Right renal cortex interstitium (tissue), 3 donors: ENCODE results near the gene SLC39A10. TPM values are rescaled to one million over a fixed set of nuclear protein-coding genes. Genes with fewer than 3 reads are reported as not detected.

Experiments
- DNase-seq, 3 donors: peaks; one replicate each; pipeline ENCODE4 v3.0.0-alpha.2; 2013; ENCODE audit warnings: low read depth in 3 of 3, low spot score in 2 of 3
- polyA plus RNA-seq, 3 donors: library from polyadenylated mRNA; unstranded; fragments of 120-200 nt; gene quantifications; one replicate each; pipeline ENCODE4 v1.2.1, GENCODE V29; 2013; ENCODE audit not compliant: insufficient read length in 3 of 3

SLC39A10 gene, protein sequence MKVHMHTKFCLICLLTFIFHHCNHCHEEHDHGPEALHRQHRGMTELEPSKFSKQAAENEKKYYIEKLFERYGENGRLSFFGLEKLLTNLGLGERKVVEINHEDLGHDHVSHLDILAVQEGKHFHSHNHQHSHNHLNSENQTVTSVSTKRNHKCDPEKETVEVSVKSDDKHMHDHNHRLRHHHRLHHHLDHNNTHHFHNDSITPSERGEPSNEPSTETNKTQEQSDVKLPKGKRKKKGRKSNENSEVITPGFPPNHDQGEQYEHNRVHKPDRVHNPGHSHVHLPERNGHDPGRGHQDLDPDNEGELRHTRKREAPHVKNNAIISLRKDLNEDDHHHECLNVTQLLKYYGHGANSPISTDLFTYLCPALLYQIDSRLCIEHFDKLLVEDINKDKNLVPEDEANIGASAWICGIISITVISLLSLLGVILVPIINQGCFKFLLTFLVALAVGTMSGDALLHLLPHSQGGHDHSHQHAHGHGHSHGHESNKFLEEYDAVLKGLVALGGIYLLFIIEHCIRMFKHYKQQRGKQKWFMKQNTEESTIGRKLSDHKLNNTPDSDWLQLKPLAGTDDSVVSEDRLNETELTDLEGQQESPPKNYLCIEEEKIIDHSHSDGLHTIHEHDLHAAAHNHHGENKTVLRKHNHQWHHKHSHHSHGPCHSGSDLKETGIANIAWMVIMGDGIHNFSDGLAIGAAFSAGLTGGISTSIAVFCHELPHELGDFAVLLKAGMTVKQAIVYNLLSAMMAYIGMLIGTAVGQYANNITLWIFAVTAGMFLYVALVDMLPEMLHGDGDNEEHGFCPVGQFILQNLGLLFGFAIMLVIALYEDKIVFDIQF
- 10 to 100 TPM; 80.5 to 92.0 (median 81.4) TPM for polyA plus RNA-seq

DNA sequence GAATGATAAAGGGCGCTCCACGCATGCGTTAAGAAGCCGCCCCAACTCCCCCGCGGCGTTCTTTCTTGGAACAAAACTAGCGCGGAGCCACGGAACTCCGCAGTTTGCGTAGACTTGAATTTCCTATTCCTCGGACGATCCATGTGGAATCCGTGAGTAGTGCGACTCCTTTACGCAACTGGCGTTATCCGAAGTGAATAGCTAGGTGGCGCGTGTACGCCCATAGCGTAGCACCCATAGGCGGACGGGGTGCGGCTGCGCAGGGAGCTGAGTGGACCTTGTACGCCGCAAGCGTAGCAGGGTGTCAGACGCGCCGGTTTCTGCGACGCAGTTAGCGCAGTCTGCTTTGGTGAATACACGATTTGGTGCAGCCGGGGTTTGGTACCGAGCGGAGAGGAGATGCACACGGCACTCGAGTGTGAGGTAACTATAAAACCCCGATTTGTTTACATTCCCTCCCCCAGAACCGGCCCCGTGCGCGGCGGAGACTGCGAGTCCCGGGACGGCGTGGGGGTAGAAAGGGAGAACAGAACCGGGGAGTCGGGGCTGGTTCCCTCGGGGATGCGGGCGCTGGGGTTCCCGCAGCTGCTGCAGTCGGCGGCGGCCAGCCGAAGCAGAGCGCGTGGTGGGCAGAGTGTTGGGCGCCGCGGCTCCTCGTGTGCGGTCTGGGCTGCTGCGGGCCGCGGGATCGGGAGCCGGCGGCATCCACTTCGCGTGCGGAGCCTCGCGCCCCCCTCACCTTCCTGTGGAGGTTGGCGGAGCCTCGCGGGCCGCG is at the start of gene SLC39A10:
TSS of gene SLC39A10 (plus strand) at position 368 of the 775 bp plus-strand sequence. CDS start 22,817 bp downstream, outside the sequence.
- peak; percentile 98 to 100 (median 99) for DNase-seq

DNA sequence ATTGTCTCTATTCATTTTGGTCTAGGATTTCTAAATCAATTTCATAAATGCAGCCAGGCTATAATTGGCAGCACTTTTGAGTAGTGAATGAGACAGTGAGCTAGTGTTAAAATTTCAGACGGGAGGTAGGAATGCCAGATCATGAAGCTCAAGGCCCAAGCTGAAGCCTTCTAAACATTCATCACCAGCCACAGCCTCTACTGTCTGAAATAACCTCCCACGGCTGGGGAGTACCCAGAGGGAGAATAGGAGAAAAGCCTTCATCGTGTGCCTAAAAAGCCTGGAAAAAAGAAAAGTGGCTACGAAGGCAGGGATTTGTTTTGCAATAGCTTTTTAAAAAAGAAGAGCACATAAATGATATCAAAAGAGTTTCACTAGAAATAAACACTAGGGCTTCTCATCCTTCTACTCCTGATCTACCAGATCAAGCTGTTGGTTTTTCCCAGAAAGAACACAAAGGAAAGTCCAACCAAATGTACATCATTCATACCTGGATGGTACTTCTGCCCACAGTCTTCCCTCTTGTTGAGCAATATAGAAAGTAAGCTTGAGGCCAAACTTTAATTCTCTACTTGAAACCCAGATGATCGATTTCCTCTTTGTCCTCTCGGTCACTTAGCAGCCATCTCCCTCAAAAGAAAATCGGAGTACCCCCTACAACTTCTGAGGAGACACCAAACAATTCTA is 48.1 kb upstream of the SLC39A10 start:
- DNase-seq: no peak

DNA sequence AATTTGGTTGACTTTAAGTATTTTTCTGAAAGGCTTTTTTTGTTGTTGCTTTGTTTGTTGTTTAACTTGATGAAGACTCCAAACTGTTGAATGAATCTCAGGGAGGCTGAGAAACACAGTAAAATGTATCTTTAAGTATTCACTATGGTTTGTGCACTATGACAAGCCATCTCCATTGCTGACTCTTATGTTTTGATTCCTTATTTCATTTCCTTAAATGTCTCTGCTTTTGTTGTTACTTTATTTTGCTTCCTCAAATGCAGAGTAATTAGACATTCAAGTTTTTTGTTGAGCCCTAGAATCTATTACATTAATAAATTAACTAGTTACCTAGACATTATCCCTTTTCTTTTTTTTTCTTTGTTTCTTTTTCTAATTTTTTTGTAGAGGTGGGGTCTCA is 46.3 kb upstream of the SLC39A10 start:
- no peak for DNase-seq

DNA sequence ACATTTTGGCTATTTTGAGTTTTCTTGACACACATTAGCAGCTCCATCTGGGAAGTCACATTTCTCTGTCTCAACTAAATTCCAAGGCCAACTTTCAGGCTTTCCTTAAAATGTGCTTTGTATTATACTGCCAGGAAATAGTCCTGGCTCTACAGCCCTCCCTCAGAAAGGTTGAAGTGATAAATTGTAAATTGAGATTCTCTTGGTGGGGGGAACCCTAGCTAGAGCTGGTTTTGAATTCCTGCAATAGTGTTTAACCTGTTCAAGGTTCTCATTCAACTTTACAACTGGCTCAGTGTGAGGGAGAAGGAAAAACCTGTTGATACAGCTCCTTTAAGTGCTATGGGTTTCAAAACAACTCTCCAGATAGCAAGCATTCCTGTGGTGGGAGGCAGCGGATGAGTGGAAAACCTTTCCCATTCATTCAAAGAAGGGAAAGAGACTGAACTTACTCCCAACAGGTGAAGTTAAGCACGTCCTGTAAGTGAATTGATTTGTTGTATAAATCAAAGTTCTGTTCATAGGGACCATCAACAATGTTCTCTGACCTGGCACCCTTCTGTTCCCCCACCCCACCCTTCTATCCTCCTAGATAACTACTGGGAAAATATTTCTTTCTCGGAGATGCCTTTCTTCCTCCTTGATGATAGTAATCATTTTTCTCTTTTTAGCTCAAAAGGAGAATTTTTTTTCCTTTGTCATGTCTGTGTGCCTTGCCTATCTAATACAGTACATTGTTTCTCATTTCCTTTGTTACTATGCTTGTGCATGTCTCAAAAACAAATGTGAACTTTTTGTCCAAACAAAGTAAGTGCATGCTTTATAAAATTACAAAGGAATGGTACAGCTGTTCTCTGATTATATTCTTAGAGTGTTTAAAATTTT is 44.2 kb upstream of the SLC39A10 start:
- DNase-seq: peak; percentile 31 to 67 (median 44)

DNA sequence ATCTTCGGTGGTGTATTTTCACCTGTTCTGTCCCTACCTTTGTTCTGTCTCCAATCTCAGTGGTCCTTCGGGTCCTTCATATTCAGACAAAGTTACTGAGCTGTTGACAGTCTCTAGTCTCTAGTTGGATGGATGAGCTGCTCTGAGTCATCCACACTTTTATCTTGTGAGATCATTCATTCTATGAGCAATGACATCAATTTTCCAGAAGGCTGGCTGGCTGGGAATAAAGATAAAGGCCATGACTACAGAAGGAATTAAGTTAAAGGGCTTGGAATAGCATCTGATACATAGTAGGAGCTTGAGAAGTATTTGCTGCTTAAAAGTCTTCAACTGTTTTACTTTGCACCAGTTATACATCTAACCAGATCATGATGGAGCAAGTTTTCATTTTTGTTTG is 43.1 kb upstream of the SLC39A10 start:
- DNase-seq: no peak

DNA sequence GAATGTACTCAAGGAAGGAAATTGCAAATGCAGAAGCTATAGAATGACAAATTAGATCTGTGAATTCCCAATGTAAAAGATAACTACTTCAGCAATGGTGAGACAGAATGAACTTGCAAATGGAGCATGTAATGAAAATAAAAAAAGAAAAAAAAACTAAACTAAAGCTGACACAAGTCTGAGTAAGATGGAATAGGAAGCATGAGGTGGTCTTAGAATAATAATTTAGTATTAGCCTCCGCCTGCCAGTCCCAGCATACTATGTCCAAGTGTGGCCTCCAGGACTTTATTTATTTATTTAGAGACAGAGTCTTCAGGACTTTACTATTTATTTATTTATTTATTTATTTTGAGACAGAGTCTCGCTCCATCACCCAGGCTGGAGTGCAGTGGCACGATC is 37.4 kb upstream of the SLC39A10 start:
- DNase-seq: no peak

DNA sequence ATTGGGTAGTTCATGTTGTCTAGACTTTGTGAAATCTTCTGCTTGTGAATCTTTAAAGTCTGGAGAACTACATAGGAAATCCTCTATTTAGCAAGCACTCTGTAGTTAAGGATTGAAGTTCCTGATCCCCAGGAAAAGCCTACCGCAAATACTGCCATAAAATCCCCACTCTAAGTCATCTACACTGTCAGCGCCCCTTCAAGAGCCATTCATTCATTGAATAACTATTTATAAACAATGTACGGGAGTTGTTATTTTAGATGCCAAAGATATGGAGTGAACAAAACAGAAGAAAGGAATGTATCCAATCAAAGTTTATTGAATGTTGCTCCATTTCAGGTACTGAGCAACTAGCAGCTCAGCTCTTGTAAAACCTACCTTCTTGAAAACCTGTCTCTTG is 36.5 kb upstream of the SLC39A10 start:
- DNase-seq: no peak

DNA sequence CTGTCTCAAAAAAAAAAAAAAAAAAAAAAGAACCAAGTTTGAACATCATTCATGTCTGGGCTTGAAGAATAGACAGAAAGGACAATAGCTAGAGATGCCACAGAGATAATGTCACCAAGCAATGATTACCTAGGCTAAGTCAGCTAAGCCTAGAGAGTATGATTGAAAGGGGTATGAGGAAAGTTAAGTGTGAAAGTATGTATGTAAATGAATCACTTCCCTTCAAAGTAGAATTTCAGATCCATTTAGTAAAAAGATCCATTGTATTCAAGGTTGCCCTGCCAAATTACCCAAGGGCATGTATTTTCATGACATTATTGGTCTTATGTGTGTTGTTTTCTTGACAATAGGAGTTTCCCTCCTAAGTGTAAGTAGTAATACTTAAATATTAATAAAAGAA is 34.1 kb upstream of the SLC39A10 start:
- DNase-seq: no peak

DNA sequence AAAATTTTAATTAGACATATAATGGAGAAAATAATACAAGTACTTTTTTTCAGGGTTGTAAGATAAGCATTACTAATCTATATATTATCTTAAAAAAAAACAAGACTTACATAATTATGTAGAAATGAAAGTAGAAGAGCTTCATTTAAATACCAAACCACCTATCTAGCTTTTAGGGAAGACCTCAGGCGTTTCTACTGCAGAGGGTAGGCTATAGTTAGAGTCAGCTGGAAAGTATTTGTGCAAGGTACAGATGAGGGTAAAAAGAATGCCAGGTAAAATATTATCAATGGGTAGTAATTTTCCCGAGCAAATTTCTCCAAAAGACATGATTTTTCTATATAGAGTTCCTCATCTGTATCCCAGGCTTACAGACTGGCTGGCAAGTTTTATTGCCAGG is 30.5 kb upstream of the SLC39A10 start:
- DNase-seq: no peak

DNA sequence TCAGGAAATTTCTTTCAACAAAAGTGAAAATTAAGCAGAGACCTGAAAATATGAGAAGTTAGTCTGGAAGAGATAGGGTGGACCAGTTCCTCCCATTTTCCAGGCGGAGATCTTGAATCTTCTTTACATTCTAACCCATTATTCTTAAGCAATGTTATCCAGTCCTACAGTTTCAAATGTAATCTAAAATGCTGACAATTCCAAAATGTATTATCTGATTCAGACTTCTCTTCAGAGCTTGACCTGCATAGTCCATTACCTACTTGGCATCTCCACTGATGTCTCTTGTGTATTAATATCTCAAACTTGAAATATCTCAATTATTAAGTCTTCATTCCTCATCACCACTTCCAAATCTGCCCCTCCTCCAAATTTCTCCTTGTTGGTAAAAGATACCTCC is 28.4 kb upstream of the SLC39A10 start:
- no peak for DNase-seq

DNA sequence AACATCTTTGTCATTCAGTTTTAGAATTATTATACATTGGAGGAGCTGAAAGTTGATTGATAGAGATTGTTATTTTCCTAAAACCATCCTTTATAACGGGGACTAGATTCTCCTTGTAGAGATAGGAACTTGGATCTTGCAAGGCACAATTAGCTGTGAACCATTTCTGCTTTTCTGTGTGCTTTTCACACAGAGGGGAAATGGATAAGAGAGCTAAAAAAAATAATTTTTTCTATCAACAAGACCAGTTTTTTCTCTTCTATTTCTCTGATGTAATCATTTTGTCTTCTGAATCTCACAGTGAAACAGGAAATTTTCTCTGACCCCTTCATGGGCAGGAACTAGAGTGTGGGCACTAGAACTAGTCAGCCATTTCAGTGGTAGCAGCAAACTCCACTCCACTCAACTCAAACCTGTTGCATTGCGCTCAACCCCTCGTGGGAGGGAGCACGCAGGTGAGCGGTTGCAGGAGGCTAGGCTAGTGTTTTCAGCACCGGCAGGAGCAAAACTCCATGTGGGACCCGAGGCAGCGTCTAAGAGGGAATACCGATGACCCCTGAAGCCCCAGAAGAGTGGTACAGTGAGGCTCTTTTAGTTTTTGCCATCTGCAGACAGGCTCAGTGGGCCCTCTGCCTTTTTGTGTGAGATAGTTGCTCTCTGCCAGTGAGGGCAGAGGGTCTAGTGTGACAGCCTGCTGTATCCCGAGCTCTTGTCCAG is 24.0 kb upstream of the SLC39A10 start:
- no peak for DNase-seq

DNA sequence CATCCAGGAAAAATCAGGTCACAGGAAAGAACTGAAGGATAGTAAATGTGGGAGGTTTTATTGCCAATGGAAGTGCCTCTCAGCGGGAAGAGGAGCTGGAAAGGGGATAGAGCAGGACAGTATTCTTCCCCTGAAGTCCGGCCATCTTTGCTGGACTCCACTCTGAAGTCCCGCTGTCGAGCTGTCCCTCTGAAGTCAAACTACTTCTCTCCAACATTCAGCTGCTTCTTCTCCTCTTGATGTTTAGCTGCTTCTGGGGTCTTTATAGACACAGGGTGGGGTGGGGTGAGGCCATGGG is 23.5 kb upstream of the SLC39A10 start:
- DNase-seq: no peak

DNA sequence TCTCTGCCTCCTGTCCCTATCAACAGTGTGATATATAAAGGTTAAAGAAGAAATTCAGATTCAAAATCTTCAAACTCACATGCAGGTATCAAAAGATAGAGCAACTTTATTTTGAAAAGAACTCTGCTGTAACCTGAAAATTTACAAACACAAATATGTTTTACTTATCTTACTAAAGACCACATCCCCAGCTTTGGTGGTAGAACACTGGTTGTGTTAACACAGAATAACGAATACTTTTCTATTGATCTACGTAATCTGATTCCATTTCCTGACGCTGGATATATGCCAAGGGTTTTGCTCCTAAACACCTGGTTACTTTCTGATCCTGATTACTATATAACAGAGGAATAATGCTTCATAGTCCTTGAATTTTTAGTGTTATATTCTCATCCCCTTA is 23.1 kb upstream of the SLC39A10 start:
- no peak for DNase-seq

DNA sequence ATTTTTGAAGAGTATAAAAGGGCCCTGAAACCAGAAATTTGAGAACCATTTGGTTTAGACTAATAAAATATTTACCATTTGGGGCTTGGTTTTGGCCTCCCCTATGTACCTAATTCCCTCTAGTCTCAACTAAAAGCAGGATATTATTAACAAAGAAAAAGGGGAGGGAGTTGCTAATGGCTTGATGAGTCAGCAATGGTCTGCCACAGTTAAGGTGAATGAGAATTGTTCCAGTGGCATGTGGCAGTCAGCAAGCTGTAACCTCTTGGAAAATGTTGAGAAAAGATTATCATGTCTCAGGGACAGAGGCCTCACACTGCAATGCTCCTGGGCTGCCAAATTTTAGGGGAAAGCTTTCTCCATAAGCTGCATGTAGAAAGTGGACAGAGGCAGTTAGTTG is 20.1 kb upstream of the SLC39A10 start:
- DNase-seq: no peak

DNA sequence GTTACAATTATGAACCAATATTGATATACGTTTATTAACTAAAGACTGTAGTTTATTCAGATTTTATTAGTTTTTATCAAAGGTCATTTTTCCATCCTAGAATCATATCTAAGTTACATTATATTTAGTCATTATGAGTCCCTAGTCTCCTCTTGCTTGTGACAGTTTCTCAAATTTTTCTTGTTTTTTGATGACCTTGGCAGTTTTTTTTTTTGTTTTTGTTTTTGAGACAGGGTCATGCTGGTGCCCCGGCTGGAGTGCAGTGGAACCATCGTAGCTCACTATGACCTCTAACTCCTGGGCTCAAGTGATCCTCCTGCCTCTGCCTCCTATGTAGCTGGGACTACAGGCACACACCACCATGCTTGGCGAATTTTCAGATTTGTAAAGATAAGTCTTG is 18.3 kb upstream of the SLC39A10 start:
- DNase-seq: no peak

DNA sequence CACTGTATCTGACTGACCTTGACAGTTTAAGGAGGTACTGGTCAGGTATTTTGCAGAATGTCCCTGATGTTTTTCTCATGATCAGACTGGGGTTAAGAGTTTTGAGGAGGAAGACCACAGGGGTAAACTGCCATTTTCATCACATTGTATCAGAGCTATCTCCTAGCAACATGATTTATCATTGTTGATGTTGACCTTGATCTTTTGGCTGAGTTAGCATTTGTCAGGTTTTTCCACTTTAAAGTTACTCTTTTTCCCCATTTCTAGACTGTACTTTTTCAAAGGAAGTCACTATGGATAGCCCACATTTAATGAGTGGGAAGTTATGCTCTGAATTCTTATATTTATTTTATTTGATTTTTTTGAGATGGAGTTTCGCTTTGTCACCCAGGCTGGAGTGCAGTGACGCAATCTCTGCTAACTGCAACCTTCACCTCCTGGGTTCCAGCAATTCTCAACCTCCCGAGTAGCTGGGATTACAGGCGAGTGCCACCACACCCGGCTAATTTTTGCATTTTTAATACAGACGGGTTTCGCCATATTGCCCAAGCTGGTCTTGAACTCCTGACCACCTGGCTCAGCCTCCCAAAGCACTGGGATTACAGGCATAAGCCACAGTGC is 17.7 kb upstream of the SLC39A10 start:
- no peak for DNase-seq

DNA sequence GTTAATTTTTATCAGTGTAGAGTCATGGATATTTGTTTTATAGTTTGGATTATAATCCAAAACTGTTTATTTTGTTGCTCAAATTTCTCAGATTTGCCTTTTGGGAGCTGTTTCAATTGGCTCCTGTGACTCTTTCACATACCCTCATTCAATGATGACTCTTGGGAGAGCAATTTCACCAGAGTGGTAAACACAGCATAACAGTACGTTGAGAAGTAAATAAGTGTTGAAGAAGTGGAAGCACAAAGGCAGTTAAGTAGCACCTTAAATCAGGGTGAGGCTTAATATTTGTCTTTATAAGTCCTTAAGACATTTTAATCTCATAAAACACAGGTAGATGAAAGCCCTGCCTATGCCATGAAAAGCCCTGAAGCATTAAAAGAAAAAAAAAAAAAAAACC is 17.1 kb upstream of the SLC39A10 start:
- DNase-seq: no peak

DNA sequence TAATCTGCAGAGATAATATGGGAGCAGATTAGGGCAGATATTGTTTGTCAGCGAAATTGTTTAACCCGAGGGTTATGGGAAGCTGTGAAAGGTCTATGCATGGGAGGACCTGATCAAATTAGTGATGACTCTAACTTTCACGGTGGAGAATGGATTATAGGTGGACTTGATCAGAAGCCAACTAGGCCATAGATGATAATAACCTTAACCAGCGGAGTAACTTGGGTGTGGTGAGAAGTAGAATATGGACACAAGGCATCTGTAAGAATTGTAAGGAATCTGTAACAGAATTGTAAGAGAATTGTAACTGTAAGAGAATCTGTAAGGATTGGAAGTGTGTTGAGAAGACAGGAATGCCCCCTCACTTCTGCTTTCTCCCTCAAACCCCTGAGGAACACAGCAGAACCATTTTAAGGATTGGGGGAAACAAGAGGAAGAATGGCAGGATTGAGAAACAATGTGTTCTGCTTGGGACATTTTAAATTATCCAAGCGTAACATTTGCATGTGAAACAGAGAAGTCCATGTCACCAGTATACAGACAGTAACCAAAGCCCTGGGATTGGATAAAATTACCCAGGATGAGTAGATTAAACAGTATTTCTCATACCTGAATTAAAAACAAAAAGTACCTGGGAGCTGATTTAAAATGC is 14.9 kb upstream of the SLC39A10 start:
- DNase-seq: no peak
